SK-N-SH treated with all-trans-retinoic acid at 6 μM for 48 hours (cell line): ENCODE results near the gene JHY.

ENCODE experiments used
- ATAC-seq: fragments of 200-7000 bp; cut with Tn5 transposase; 3 replicates; pipeline ENCODE4 v1.9.1; 2020; ENCODE audit warnings: mild to moderate bottlenecking, moderate library complexity
- ARNTL ChIP-seq: fragments of 450-650 bp; formaldehyde crosslinking; IDR thresholded peaks from 2 replicates; pipeline ENCODE4 v1.5.0; 2020; ENCODE audit warnings: low read depth, mild to moderate bottlenecking, moderate library complexity, borderline replicate concordance
- BACH2 ChIP-seq: fragments of 250-450 bp; sonication (Bioruptor Pico); IDR thresholded peaks from 2 replicates; pipeline ENCODE4 v1.9.0; 2021; ENCODE audit warnings: mild to moderate bottlenecking, borderline replicate concordance
- CREB5 ChIP-seq: fragments of 250-450 bp; sonication (Bioruptor Pico); IDR thresholded peaks from 2 replicates; pipeline ENCODE4 v1.5.1; 2020; ENCODE audit warnings: low read depth, mild to moderate bottlenecking, moderate library complexity
- CSDC2 ChIP-seq: fragments of 250-450 bp; sonication (Bioruptor Pico); IDR thresholded peaks from 2 replicates; pipeline ENCODE4 v1.5.0; 2020; ENCODE audit warnings: mild to moderate bottlenecking, moderate library complexity
- CSRNP3 ChIP-seq: fragments of 250-450 bp; sonication (Bioruptor Pico); IDR thresholded peaks from 2 replicates; pipeline ENCODE4 v1.5.1; 2021; ENCODE audit warnings: mild to moderate bottlenecking, moderate library complexity
- ESRRG ChIP-seq: fragments of 250-450 bp; sonication (Bioruptor Pico); IDR thresholded peaks from 2 replicates; pipeline ENCODE4 v1.6.1; 2021; ENCODE audit warnings: mild to moderate bottlenecking
- GLIS3 ChIP-seq: fragments of 250-450 bp; sonication (Bioruptor Pico); IDR thresholded peaks from 2 replicates; pipeline ENCODE4 v1.5.0; 2020; ENCODE audit warnings: mild to moderate bottlenecking, moderate library complexity
- ISL1 ChIP-seq: fragments of 250-450 bp; sonication (Bioruptor Pico); IDR thresholded peaks from 2 replicates; pipeline ENCODE4 v2.1.2; 2022; ENCODE audit warnings: mild to moderate bottlenecking, moderate library complexity
- OSR1 ChIP-seq: fragments of 250-450 bp; sonication (Bioruptor Pico); IDR thresholded peaks from 2 replicates; pipeline ENCODE4 v1.8.0; 2022; ENCODE audit warnings: moderate library complexity, mild to moderate bottlenecking, inconsistent platforms
- PATZ1 ChIP-seq: fragments of 250-450 bp; sonication (Bioruptor Pico); IDR thresholded peaks from 2 replicates; pipeline ENCODE4 v1.8.0; 2020; ENCODE audit warnings: mild to moderate bottlenecking, moderate library complexity, borderline replicate concordance
- POU6F1 ChIP-seq: fragments of 250-450 bp; sonication (Bioruptor Pico); IDR thresholded peaks from 2 replicates; pipeline ENCODE4 v1.8.0; 2021; ENCODE audit warnings: low read depth, mild to moderate bottlenecking, moderate library complexity, borderline replicate concordance
- PPARA ChIP-seq: fragments of 250-450 bp; sonication (Bioruptor Pico); IDR thresholded peaks from 2 replicates; pipeline ENCODE4 v1.5.0; 2020; ENCODE audit warnings: mild to moderate bottlenecking, borderline replicate concordance
- RARB ChIP-seq: fragments of 250-450 bp; sonication (Bioruptor Pico); IDR thresholded peaks from 2 replicates; pipeline ENCODE4 v1.8.0; 2021; ENCODE audit warnings: mild to moderate bottlenecking, moderate library complexity
- SNAI2 ChIP-seq: fragments of 250-450 bp; sonication (Bioruptor Pico); IDR thresholded peaks from 2 replicates; pipeline ENCODE4 v1.5.0; 2020; ENCODE audit warnings: mild to moderate bottlenecking, moderate library complexity
- TOX ChIP-seq: fragments of 250-450 bp; sonication (Bioruptor Pico); IDR thresholded peaks from 2 replicates; pipeline ENCODE4 v1.8.0; 2021; ENCODE audit warnings: mild to moderate bottlenecking, moderate library complexity, borderline replicate concordance
- TSHZ2 ChIP-seq: fragments of 250-450 bp; sonication (Bioruptor Pico); IDR thresholded peaks from 2 replicates; pipeline ENCODE4 v1.5.0; 2020; ENCODE audit warnings: mild to moderate bottlenecking, moderate library complexity
- ZC3H10 ChIP-seq: fragments of 250-450 bp; sonication (Bioruptor Pico); IDR thresholded peaks from 2 replicates; pipeline ENCODE4 v1.5.1; 2021; ENCODE audit warnings: mild to moderate bottlenecking, moderate library complexity
- ZFP3 ChIP-seq: fragments of 250-450 bp; sonication (Bioruptor Pico); IDR thresholded peaks from 2 replicates; pipeline ENCODE4 v1.5.0; 2020; ENCODE audit warnings: mild to moderate bottlenecking, moderate library complexity
- ZFP30 ChIP-seq: fragments of 450-650 bp; formaldehyde crosslinking; IDR thresholded peaks from 2 replicates; pipeline ENCODE4 v1.5.0; 2022; ENCODE audit warnings: mild to moderate bottlenecking, moderate library complexity
- ZNF565 ChIP-seq: fragments of 450-650 bp; formaldehyde crosslinking; conservative IDR thresholded peaks from 2 replicates; pipeline ENCODE4 v1.5.0; 2020; ENCODE audit warnings: low read depth, mild to moderate bottlenecking, moderate library complexity
- ZNF70 ChIP-seq: fragments of 450-650 bp; formaldehyde crosslinking; IDR thresholded peaks from 2 replicates; pipeline ENCODE4 v1.5.0; 2020; ENCODE audit warnings: mild to moderate bottlenecking, moderate library complexity
- ZNF8 ChIP-seq: fragments of 450-650 bp; formaldehyde crosslinking; IDR thresholded peaks from 2 replicates; pipeline ENCODE4 v1.5.0; 2020; ENCODE audit warnings: mild to moderate bottlenecking, moderate library complexity

Gene JHY

GRCh38 chr11:122976061-122976733 is 93.6 kb downstream of the JHY start:
- TF ChIP-seq ZFP3 (CRISPR knock-in tag) (no peak), ESRRG (CRISPR knock-in tag) (no peak), PATZ1 (CRISPR knock-in tag) (no peak), TOX (no peak), CSRNP3 (no peak), CREB5 (no peak), ISL1 (CRISPR knock-in tag) (no peak), OSR1 (no peak), RARB (CRISPR knock-in tag) (no peak), ZNF565 (no peak), TSHZ2 (CRISPR knock-in tag) (no peak)
- ATAC-seq: no peak

- peak; percentile 35 for ATAC-seq
- TF ChIP-seq ZNF8: no peak
These were observed 94.3 kb downstream of the JHY start for GRCh38 chr11:122976734-122977469.

- ATAC-seq: no peak; the same call in 2 of the 3 replicates
- TF ChIP-seq ARNTL: no peak
- no peak for TF ChIP-seq ZNF8
- no peak for TF ChIP-seq ZC3H10
- TF ChIP-seq ZFP3 (CRISPR knock-in tag): no peak
- TF ChIP-seq ZNF70: no peak
- no peak for TF ChIP-seq PATZ1 (CRISPR knock-in tag)
- TF ChIP-seq SNAI2: no peak
- no peak for TF ChIP-seq CSRNP3
- TF ChIP-seq CSDC2 (CRISPR knock-in tag): no peak
- no peak for TF ChIP-seq ZNF565
- TF ChIP-seq ISL1 (CRISPR knock-in tag): no peak
- TF ChIP-seq POU6F1 (CRISPR knock-in tag): no peak
- no peak for TF ChIP-seq GLIS3 (CRISPR knock-in tag)
- no peak for TF ChIP-seq CREB5
- no peak for TF ChIP-seq PPARA
- TF ChIP-seq ZFP30: no peak
- TF ChIP-seq BACH2: no peak
These were observed 95.1 kb downstream of the JHY start for GRCh38 chr11:122977470-122978298.
